ENCODE measurements around the gene CCR8. TPM values are rescaled to one million over a fixed set of nuclear protein-coding genes. Genes with fewer than 3 reads are reported as not detected.
"Not testable (repeated sequence)": the region's sequence is repeated elsewhere in the genome, so short reads cannot be mapped to it uniquely, and the experiment has no call there.

CCR8 gene
- total and polyA plus RNA-seq, 8 donors, result not detected

DNA sequence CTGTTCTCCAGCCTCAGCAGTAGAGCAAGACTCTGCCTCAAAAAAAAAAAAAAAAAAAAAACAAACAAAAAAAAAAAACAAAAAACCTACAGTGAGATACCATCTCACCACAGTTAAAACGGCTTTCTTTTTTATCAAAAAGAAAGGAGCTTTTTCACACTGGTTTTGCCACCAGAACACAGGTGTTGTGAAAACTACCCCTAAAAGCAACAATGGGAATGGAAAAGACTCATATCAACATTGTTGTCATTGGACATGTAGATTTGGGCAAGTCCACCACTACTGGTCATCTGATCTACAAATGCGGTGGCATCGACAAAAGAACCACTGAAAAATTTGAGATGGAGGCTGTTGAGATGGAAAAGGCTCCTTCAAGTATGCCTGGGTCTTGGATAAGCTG, 28.8 kb downstream of the CCR8 start:
- Histone ChIP-seq H3K4me3 (no peak overlapping the region), H3K27ac (no peak overlapping the region), H3K4me1 (no peaks in the 10 kb centered on the region), H3K36me3 (no peaks in the 10 kb centered on the region), H3K27me3 (no peaks in the 10 kb centered on the region), H3K9me3 (no peaks in the 10 kb centered on the region)
- FAIRE-seq, result no peak
- intact Hi-C loops (cut with DNase I), result no loop called here
- no peak for TF ChIP-seq CTCF (IDR thresholded peaks at IDR 0.05)
- DNase-seq, result no peak
- ATAC-seq, result no peak
- WGBS, 2 donors, result 81 to 86% methylated on average over 3 of the region's 3 CpGs

DNA sequence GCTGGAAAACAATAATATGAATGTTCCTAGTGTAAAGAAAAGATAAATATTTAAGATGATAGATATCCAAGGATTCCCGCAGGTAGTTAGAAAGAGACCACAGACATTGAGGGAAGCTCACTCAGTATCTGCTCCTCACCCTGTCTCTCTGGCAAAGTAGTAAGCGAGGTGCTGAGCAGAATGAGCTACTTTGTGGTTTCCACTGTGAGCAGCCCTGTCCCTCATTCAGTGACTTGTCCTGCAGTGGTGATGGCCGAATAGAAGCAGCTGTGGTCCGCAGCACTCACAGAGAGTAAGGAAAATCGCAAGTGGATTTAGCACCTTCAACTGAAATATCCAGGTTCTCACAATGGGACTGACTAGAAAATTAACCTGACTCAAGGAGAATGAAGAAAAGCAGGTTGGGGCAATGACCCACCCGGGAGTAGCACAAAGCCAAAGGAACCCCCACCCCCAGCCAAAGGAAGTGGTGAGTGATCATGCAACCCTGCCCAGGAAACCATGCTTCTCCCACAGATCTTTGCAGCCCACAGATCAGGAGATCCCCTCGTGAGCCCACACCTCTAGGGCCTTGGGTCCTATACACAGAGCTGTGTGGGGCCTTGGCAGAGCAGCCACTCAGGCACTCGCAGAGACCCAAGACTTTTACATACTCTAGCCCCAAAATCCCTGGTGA, 31.9 kb downstream of the CCR8 start:
- FAIRE-seq (no peak), ATAC-seq (no peak), DNase-seq (no peak)
- Histone ChIP-seq H3K4me3 (no peak overlapping the region), H3K27ac (no peak overlapping the region), H3K27me3 (no peaks in the 10 kb centered on the region), H3K9me3 (no peaks in the 10 kb centered on the region), H3K36me3 (no peaks in the 10 kb centered on the region), H3K4me1 (no peaks in the 10 kb centered on the region)
- intact Hi-C loops (cut with DNase I), result no loop called here
- no peak for TF ChIP-seq CTCF (IDR thresholded peaks at IDR 0.05)
- 83 to 93% methylated on average over 8 of the region's 8 CpGs for WGBS, 2 donors

DNA sequence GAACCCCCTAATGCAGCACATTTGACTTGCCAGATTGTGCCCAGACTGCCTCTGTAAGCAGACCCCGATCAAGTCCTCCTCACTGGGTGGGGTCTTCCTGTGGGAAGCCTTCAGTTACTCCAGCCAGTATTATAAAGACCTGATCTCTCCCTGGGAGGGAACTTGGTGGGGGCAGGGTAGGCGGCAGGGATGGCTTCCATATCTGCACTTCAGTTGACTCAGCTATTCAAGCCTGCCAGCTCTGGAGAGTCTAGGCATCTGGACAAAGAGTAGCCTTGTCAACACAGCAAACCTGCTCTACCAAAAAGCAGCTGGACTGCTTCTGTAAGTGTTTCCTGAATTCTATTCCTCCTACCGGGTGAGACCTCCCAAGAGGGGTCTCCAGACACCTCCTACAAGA, 32.7 kb downstream of the CCR8 start:
- DNase-seq (no peak), ATAC-seq (peak in 1 of 4 donors; percentile 19), FAIRE-seq (no peak)
- Histone ChIP-seq H3K4me3 (no peak overlapping the region), H3K27me3 (no peaks in the 10 kb centered on the region), H3K27ac (no peak overlapping the region), H3K4me1 (no peaks in the 10 kb centered on the region), H3K36me3 (no peaks in the 10 kb centered on the region), H3K9me3 (no peaks in the 10 kb centered on the region)
- intact Hi-C loops (cut with DNase I), result no loop called here
- WGBS, 2 donors, result 47 to 52% methylated on average over 3 of the region's 3 CpGs
- TF ChIP-seq CTCF (IDR thresholded peaks at IDR 0.05), result no peak

GRCh38 chr3:39362812-39363211, 33.3 kb downstream of the CCR8 start:
- Histone ChIP-seq H3K27me3 (no peaks in the 10 kb centered on the region), H3K4me3 (no peak overlapping the region), H3K9me3 (no peaks in the 10 kb centered on the region), H3K27ac (no peak overlapping the region), H3K4me1 (no peaks in the 10 kb centered on the region), H3K36me3 (no peaks in the 10 kb centered on the region)
- DNase-seq (no peak), FAIRE-seq (no peak), ATAC-seq (no peak)
- no peak for TF ChIP-seq CTCF (IDR thresholded peaks at IDR 0.05)
- 74 to 77% methylated on average over 2 of the region's 2 CpGs for WGBS, 2 donors
- intact Hi-C loops (cut with DNase I), result no loop called here

DNA sequence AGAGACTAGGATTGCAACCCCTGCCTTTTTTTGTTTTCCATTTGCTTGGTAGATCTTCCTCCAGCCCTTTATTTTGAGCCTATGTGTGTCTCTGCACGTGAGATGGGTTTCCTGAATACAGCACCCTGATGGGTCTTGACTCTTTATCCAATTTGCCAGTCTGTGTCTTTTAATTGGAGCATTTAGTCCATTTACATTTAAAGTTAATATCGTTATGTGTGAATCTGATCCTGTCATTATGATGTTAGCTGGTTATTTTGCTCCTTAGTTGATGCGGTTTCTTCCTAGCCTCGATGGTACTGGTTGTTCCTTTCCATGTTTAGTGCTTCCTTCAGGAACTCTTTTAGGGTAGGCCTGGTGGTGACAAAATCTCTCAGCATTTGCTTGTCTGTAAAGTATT, 40.9 kb downstream of the CCR8 start:
- not testable (repeated sequence) for ATAC-seq, DNase-seq, H3K4me3 ChIP-seq, H3K36me3 ChIP-seq, H3K27me3 ChIP-seq, H3K27ac ChIP-seq, H3K4me1 ChIP-seq, H3K9me3 ChIP-seq, FAIRE-seq
- WGBS, 2 donors, result 87% methylated on average over 4 of the region's 4 CpGs
- intact Hi-C loops (cut with DNase I), result loop anchor here in 1 of 3 donors (10.0 kb wide), 1 partner anchor 166 kb away; no protein-coding TSS in a partner anchor
